Liver (tissue), 3 donors: ENCODE data around the gene AP3B1.

Source experiments
- EGR1 ChIP-seq, 2 donors: IDR thresholded peaks; 2 replicates each; pipeline ENCODE4 v1.6.1; 2016 to 2018; ENCODE audit warnings: antibody characterized with exemption in 2 of 2, low read depth in 2 of 2
- FOXA1 ChIP-seq: IDR thresholded peaks from 2 replicates; pipeline ENCODE4 v1.6.1; 2016; ENCODE audit warnings: antibody characterized with exemption
- HNF4A ChIP-seq, 2 donors: conservative IDR thresholded peaks; 2 replicates each; pipeline ENCODE4 v1.6.1; 2016; ENCODE audit warnings: antibody characterized with exemption in 2 of 2, mild to moderate bottlenecking in 2 of 2
- JUND ChIP-seq, 2 donors: IDR thresholded peaks; 2 replicates each; pipeline ENCODE4 v1.6.1; 2016; ENCODE audit warnings: antibody characterized with exemption in 2 of 2
- TAF1 ChIP-seq: conservative IDR thresholded peaks from 2 replicates; pipeline ENCODE4 v1.6.1; 2016; ENCODE audit warnings: antibody characterized with exemption, mild to moderate bottlenecking
- YY1 ChIP-seq: IDR thresholded peaks from 2 replicates; pipeline ENCODE4 v1.6.1; 2016; ENCODE audit warnings: antibody characterized with exemption, mild to moderate bottlenecking
- TF ChIP-seq, protein P1 (sequence below): fragments of 150-350 bp; IDR thresholded peaks from 2 replicates; pipeline ENCODE4 v1.5.1; 2017; ENCODE audit warnings: improper control_type of control experiment, low read depth, low read length; ENCODE audit not compliant: missing input control
- TF ChIP-seq, protein P2 (sequence below): IDR thresholded peaks from 2 replicates; pipeline ENCODE4 v1.6.1; 2016; ENCODE audit warnings: antibody characterized with exemption, mild to moderate bottlenecking
- TF ChIP-seq, protein P3 (sequence below): IDR thresholded peaks from 2 replicates; pipeline ENCODE4 v1.6.1; 2016; ENCODE audit warnings: antibody characterized with exemption
- donor health status: healthy.
- donor health status: healthy.

DNA sequence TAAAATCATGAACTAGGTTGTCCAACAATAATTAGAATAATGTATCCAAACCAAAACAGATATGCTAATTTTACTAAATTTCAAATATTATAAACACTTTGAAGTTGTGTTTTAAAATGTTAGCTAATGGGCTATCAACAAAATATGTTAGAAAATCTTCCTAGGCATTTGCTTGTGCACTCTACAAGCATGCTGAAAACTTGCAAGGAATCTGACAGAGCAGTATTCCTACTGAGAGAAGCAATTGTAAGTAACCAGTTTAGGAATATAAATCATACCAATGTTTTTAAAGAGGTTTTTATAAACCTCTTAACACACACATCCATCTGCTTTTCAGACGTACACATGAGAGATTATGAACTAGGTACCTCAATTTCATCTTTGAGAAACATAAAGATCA lies 289.9 kb downstream of the AP3B1 start:
- TF ChIP-seq, protein P1, sequence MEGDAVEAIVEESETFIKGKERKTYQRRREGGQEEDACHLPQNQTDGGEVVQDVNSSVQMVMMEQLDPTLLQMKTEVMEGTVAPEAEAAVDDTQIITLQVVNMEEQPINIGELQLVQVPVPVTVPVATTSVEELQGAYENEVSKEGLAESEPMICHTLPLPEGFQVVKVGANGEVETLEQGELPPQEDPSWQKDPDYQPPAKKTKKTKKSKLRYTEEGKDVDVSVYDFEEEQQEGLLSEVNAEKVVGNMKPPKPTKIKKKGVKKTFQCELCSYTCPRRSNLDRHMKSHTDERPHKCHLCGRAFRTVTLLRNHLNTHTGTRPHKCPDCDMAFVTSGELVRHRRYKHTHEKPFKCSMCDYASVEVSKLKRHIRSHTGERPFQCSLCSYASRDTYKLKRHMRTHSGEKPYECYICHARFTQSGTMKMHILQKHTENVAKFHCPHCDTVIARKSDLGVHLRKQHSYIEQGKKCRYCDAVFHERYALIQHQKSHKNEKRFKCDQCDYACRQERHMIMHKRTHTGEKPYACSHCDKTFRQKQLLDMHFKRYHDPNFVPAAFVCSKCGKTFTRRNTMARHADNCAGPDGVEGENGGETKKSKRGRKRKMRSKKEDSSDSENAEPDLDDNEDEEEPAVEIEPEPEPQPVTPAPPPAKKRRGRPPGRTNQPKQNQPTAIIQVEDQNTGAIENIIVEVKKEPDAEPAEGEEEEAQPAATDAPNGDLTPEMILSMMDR: no peak
- TF ChIP-seq FOXA1 (no peak), YY1 (no peak), EGR1 (IDR thresholded peaks at IDR 0.05; ENCODE audit: low read depth in 2 of 2) (no peak), HNF4A (conservative IDR thresholded peaks at IDR 0.05) (no peak), JUND (IDR thresholded peaks at IDR 0.05) (no peak), TAF1 (no peak)
- TF ChIP-seq, protein P2, sequence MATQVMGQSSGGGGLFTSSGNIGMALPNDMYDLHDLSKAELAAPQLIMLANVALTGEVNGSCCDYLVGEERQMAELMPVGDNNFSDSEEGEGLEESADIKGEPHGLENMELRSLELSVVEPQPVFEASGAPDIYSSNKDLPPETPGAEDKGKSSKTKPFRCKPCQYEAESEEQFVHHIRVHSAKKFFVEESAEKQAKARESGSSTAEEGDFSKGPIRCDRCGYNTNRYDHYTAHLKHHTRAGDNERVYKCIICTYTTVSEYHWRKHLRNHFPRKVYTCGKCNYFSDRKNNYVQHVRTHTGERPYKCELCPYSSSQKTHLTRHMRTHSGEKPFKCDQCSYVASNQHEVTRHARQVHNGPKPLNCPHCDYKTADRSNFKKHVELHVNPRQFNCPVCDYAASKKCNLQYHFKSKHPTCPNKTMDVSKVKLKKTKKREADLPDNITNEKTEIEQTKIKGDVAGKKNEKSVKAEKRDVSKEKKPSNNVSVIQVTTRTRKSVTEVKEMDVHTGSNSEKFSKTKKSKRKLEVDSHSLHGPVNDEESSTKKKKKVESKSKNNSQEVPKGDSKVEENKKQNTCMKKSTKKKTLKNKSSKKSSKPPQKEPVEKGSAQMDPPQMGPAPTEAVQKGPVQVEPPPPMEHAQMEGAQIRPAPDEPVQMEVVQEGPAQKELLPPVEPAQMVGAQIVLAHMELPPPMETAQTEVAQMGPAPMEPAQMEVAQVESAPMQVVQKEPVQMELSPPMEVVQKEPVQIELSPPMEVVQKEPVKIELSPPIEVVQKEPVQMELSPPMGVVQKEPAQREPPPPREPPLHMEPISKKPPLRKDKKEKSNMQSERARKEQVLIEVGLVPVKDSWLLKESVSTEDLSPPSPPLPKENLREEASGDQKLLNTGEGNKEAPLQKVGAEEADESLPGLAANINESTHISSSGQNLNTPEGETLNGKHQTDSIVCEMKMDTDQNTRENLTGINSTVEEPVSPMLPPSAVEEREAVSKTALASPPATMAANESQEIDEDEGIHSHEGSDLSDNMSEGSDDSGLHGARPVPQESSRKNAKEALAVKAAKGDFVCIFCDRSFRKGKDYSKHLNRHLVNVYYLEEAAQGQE: no peak
- TF ChIP-seq, protein P3, sequence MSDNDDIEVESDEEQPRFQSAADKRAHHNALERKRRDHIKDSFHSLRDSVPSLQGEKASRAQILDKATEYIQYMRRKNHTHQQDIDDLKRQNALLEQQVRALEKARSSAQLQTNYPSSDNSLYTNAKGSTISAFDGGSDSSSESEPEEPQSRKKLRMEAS: no peak
